Measurements from ENCODE around the gene RAP1A.

The RAP1A gene

DNA sequence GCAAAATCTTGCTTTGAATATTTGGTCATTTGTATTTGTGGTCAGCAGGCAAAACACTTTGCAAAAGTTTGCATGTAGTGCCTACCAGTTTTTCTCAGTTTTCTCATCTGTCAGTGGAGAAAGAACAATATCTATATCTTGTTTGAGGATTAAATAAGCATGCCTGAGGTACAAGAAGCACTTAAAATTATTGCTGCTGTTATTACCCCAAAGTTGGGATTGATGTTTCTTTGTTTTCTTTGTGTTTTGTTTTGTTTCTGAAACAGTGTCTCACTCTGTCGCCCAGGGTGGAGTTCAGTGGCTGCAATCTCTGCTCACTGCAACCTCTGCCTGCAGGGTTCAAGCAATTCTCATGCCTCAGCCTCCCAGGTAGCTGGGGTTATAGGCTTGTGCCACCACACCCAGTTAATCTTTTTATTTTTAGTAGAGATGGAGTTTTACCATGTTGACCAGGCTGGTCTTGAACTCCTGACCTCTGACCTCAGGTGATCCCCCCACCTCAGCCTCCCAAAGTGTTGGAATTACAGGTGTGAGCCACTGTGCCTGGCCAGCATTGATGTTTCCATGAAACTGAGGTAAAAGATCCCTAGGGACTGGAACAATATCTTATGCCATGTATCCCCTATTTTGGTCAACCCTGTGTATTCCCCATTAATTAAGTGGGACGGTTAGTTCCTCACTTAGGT lies 15.9 kb downstream of the RAP1A start:
- no peak for TF ChIP-seq CTCF (IDR thresholded peaks at IDR 0.05; ENCODE audit: extremely low read depth, missing control alignments)
- no peak for DNase-seq (ENCODE audit: low spot score)

DNA sequence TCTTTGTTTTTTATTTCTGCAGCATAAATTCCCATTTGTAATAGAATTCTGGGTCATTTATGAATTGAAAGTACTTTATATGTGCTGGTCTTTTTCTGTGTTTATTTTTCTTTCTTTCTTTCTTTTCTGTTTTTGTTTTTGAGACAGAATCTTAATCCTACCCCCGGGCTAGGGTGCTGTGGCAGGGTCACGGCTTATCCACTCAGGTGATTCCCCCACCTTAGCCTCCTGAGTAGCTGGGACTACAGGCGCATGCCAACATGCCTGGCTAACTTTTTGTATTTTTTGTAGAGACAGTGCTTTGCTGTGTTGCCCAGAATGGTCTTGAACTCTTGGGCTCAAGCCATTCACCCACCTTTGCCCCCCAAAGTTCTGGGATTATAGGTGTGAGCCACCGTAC lies 18.7 kb downstream of the RAP1A start:
- no peak for TF ChIP-seq CTCF (IDR thresholded peaks at IDR 0.05; ENCODE audit: extremely low read depth, missing control alignments)
- no peak for DNase-seq (ENCODE audit: low spot score)

DNA sequence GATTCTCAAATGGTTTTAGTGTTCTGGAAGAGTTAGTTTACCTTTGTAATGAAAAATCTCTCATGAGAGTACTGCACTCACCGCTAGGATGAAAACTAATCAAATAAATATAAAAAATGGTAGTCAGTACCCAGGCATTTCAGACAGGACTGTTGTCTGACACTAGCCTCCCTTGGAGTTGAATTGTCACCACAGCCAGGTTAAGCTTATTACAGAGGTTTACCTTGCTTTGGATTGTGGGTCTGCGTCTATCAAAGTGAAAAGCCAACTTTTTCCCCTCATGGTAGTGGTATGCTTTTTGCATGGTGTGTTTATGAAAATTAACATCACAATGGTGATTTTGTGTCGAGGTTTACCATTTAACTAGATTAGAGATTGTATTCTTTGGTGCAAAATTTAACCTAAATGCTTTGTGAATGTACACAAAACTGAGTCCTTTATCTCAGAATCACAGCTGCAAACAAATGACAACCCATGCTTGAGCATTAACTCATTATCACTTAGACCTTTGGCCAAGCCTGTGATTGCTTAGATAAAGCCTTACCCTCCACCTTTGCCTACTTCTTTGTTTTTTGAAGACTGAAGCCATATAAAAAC lies 20.1 kb downstream of the RAP1A start:
- no peak for TF ChIP-seq CTCF (IDR thresholded peaks at IDR 0.05; ENCODE audit: extremely low read depth, missing control alignments)
- no peak for DNase-seq (ENCODE audit: low spot score)

GRCh38 chr1:111643097-111643496 lies 23.5 kb downstream of the RAP1A start:
- no peak for DNase-seq (ENCODE audit: low spot score)
- no peak for TF ChIP-seq CTCF (IDR thresholded peaks at IDR 0.05; ENCODE audit: extremely low read depth, missing control alignments)

- no peak for TF ChIP-seq CTCF (IDR thresholded peaks at IDR 0.05; ENCODE audit: extremely low read depth, missing control alignments)
- no peak for DNase-seq (ENCODE audit: low spot score)
These were observed 24.1 kb downstream of the RAP1A start for GRCh38 chr1:111643696-111644095.

GRCh38 chr1:111644506-111644905 lies 24.9 kb downstream of the RAP1A start:
- no peak for DNase-seq (ENCODE audit: low spot score)
- no peak for TF ChIP-seq CTCF (IDR thresholded peaks at IDR 0.05; ENCODE audit: extremely low read depth, missing control alignments)

DNA sequence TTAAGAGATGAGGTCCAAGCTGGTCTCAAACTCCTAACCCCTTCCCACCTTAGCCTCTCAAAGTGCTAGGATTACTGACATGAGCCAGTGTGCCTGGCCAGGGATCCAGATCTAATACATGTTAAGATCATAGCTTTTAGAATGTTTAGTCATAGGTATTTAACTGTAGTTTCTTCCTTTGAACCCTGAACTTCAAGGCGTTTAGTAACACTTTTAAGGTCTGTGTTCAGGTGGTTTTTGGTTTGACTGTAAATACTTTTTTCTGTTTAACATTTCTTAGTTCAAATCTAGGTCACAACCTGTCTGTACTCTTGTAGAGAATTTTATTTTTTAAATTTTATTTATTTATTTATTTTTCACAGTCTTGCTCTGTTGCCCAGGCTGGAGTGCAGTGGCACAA lies 28.1 kb downstream of the RAP1A start:
- DNase-seq (ENCODE audit: low spot score) = no peak
- TF ChIP-seq CTCF (IDR thresholded peaks at IDR 0.05; ENCODE audit: extremely low read depth, missing control alignments) = no peak
